A549 treated with GW870086 at 1 μM for 4 hours (cell line): ENCODE results near the gene CEBPZOS. TPM values are rescaled to one million over a fixed set of nuclear protein-coding genes. Genes with fewer than 3 reads are reported as not detected.

ENCODE experiments used
- total RNA-seq: library from RNA; stranded (reverse); fragments of 200-300 nt; extraction: Qiagen RNA extraction; gene quantifications from 5 replicates; pipeline ENCODE4 v1.2.3, GENCODE V29; 2022; ENCODE audit warnings: low read depth

CEBPZOS gene
- 37.5 to 46.9 TPM (median 42.0 TPM) in 5 replicates for total RNA-seq

DNA sequence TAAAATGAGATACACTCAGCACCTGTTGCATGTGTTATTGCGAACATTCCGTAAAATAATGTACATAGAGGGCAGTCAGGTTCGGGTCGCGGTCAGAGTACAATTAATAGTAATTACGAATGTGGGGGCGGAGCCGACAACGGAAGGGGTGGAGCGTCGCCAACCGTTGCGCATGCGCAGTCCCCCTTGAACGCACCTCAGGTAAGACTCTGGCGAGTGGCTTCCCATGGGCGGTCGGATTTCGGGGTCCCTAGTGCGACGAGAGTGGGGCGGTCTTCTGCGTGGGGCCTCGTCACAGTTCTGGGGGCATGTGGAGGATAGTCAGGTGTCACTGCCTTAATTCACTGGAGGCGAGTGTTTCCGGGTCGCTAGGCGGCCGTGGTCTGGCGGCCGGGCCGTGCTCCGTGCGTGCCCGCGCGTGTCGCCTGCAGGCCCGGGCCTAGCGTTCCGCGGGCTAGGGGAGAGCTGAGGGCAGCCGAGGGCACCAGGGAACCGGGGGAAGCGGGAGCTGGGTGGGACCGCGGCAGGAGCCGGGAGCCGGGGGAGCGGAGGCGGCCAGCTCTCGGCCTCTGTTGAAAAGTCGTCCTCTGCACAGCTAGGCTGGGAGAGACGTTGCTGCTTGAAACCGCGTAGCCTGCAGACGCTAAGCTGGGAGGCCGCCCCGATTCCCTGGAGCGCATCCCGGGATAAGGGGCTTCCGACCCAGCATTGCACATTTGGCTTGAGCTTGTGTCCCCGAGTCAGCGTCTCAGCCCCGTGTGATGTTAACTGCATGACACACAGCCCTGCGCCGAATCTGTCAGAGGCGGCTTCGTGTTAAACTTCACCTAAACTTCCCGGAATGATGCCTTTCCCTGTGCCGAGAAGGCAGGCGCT, at the start of gene CEBPZOS:
CEBPZOS (plus strand) TSS at position 177 of the 876 bp plus-strand sequence. CDS start 3,209 bp downstream, outside the sequence.

GRCh38 chr2:37156857-37157714, 39.2 kb upstream of the CEBPZOS start, which contains the start of gene EIF2AK2:
Gene EIF2AK2 (minus strand): TSS chr2:37156980. CDS start chr2:37147806, 9,174 bp downstream.

GRCh38 chr2:37188570-37188969, 7.7 kb upstream of the CEBPZOS start, which contains the start of gene SULT6B1:
Gene SULT6B1 (minus strand): TSS chr2:37188670. CDS start chr2:37188640, 30 bp downstream.

DNA sequence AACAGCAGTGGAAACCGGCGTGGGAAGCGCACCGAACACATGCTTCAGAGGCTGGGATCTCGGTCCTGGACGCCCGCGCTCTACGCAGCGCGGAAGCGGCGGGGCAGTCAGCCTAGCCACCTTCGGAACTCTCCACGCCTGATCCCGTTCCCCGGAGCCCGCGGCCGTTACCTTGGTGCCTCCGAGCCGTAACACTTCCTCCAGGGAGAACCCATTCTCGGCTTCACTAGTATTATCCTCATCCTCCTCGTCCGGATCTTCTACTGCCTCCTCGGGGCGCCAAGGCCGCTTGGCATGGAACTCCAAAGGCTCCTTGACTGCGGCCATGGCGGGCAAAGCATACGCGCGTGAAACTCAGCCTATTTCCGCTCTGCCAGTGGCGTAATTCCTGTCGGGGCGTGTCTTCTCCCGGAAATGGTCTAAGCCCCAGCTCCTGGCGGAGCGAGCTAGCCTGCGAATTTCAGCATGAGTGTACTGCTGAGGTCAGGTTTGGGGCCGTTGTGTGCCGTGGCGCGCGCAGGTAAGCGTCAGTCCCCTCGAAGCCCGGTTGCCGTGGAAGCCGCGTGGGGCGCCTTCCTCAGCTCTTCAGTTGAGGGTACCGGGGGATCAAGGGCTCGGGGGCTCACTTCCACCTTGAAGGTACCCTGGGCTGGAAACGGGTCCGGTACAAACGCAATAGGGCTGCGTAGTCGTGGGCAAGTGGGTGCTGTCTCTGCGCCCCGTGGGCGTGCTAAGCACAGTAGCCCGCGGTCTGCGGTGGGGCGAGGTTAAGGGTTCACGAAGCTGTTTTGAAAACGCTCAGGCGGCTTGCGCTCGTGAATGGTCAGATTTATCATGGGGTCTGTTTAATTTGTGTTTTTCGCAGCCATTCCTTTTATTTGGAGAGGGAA, 35.2 kb downstream of the CEBPZOS start, which contains the start of the genes CEBPZ and NDUFAF7:
CEBPZ (minus strand) TSS at position 356 of the 890 bp plus-strand sequence; CDS start at position 327, 29 bp downstream.
NDUFAF7 (plus strand) TSS at position 418 of the 890 bp plus-strand sequence; CDS start at position 466, 48 bp downstream.

Other genes with a start within 250 kb of the CEBPZOS start
- gene STRN, start 230.0 kb upstream of the CEBPZOS start, total RNA-seq = 11.4 to 19.4 TPM (median 17.3 TPM) in 5 replicates
- gene HEATR5B, start 112.1 kb upstream of the CEBPZOS start, total RNA-seq = 4.8 to 7.3 TPM (median 7.0 TPM) in 5 replicates
- 7.9 to 10.0 TPM (median 8.5 TPM) in 5 replicates for gene GPATCH11, start 112.0 kb upstream of the CEBPZOS start, total RNA-seq
- 16.8 to 27.2 TPM (median 23.7 TPM) in 5 replicates for gene EIF2AK2, start 39.5 kb upstream of the CEBPZOS start, total RNA-seq
- not detected in 5 replicates for gene SULT6B1, start 7.8 kb upstream of the CEBPZOS start, total RNA-seq
- 67.7 to 84.8 TPM (median 72.9 TPM) in 5 replicates for gene CEBPZ, start 35.1 kb downstream of the CEBPZOS start, total RNA-seq
- gene NDUFAF7, start 35.2 kb downstream of the CEBPZOS start, total RNA-seq = 17.9 to 22.0 TPM (median 19.4 TPM) in 5 replicates
- gene PRKD3, start 128.3 kb downstream of the CEBPZOS start, total RNA-seq = 8.3 to 16.3 TPM (median 13.2 TPM) in 5 replicates
- 20.7 to 24.1 TPM (median 21.2 TPM) in 5 replicates for gene QPCT, start 148.1 kb downstream of the CEBPZOS start, total RNA-seq